Activated CD8-positive, alpha-beta T cell treated with anti-CD3 and anti-CD28 coated beads for 36 hours (primary cell): ENCODE measurements around the gene POLL. TPM values are rescaled to one million over a fixed set of nuclear protein-coding genes. Genes with fewer than 3 reads are reported as not detected.

Source experiments
- ATAC-seq: fragments of 200-7000 bp; cut with Tn5 transposase; one replicate; pipeline ENCODE4 v1.10.0; 2021; ENCODE audit warnings: mild to moderate bottlenecking, moderate library complexity
- CTCF ChIA-PET: fragments of 350-600 bp; sonication (Branson Sonifier 250); formaldehyde crosslinking; loops from one replicate; lab custom pipeline; 2021; ENCODE audit warnings: antibody characterized with exemption; lab: Charles Lee
- POLR2A ChIA-PET: fragments of 350-600 bp; sonication (Branson Sonifier 250); formaldehyde crosslinking; loops from one replicate; lab custom pipeline; 2021; ENCODE audit warnings: antibody characterized with exemption; lab: Charles Lee
- DNase-seq: peaks from one replicate; pipeline ENCODE4 v3.0.0-alpha.2; 2020
- H3K27ac Mint-ChIP-seq: one replicate; pipeline ENCODE4 v1.8.0; 2021; ENCODE audit warnings: mild to moderate bottlenecking, mixed read lengths
- H3K27me3 Mint-ChIP-seq: one replicate; pipeline ENCODE4 v1.8.0; 2021; ENCODE audit warnings: mixed read lengths
- H3K36me3 Mint-ChIP-seq: one replicate; pipeline ENCODE4 v1.8.0; 2021; ENCODE audit warnings: low read depth, mixed read lengths
- H3K4me1 Mint-ChIP-seq: one replicate; pipeline ENCODE4 v1.8.0; 2021; ENCODE audit warnings: low read depth, mixed read lengths
- H3K4me3 Mint-ChIP-seq: one replicate; pipeline ENCODE4 v1.8.0; 2021; ENCODE audit warnings: mild to moderate bottlenecking, moderate library complexity, mixed read lengths
- H3K9me3 Mint-ChIP-seq: one replicate; pipeline ENCODE4 v1.8.0; 2021; ENCODE audit warnings: mixed read lengths
- intact Hi-C: fragments of 100-400 bp; cut with micrococcal nuclease; formaldehyde crosslinking; loops from one replicate; pipeline ENCODE4 v1.10.0; 2022
- total RNA-seq, 2 experiments: library from RNA; stranded (reverse); gene quantifications; one replicate each; pipeline ENCODE4 v1.2.3, GENCODE V29; 2021
- TF ChIP-seq, protein P1 (sequence below): fragments of 200-600 bp; IDR thresholded peaks from one replicate; pipeline ENCODE4 v1.8.0; 2022; ENCODE audit warnings: antibody characterized with exemption, mild to moderate bottlenecking

POLL gene
- total RNA-seq, 2 experiments from 2014 or later, result 32.2 to 33.8 TPM

DNA sequence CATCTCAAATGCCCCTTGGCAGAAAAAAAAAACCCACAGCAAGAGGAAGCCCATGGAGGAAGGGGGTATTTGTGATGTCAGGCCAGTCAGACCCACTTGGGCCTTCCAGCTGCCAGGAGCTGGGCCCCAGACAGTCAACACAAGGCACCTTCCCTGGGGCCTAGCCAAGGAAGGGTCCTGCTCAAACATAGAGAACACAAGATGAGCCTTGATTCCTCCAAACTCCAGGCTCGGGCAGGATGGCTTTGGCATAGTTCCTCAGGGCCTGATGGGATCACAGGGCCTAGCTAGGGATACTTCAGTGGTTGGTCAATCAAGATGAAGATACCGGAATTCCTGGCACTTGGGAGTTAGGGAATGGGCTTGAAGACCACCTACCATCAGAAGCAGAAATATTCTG is 30.8 kb upstream of the POLL start:
- intact Hi-C loops, result no loop called here
- no peaks in the 10 kb centered on the region for H3K9me3 Mint-ChIP-seq
- H3K4me3 Mint-ChIP-seq, result no peak overlapping the region
- POLR2A ChIA-PET, result no interaction called here
- TF ChIP-seq, protein P1, sequence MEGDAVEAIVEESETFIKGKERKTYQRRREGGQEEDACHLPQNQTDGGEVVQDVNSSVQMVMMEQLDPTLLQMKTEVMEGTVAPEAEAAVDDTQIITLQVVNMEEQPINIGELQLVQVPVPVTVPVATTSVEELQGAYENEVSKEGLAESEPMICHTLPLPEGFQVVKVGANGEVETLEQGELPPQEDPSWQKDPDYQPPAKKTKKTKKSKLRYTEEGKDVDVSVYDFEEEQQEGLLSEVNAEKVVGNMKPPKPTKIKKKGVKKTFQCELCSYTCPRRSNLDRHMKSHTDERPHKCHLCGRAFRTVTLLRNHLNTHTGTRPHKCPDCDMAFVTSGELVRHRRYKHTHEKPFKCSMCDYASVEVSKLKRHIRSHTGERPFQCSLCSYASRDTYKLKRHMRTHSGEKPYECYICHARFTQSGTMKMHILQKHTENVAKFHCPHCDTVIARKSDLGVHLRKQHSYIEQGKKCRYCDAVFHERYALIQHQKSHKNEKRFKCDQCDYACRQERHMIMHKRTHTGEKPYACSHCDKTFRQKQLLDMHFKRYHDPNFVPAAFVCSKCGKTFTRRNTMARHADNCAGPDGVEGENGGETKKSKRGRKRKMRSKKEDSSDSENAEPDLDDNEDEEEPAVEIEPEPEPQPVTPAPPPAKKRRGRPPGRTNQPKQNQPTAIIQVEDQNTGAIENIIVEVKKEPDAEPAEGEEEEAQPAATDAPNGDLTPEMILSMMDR, result no peak
- CTCF ChIA-PET, result no interaction called here
- H3K36me3 Mint-ChIP-seq, result peaks cover 5% of the 10 kb centered on the region
- H3K27me3 Mint-ChIP-seq, result no peaks in the 10 kb centered on the region
- no peaks in the 10 kb centered on the region for H3K4me1 Mint-ChIP-seq
- DNase-seq (no peak), ATAC-seq (no peak)
- H3K27ac Mint-ChIP-seq, result peak overlapping the region; percentile 58

GRCh38 chr10:101617824-101618568 is 29.9 kb upstream of the POLL start:
- H3K27ac Mint-ChIP-seq, result peak overlapping the region; percentile 33
- intact Hi-C loops, result no loop called here
- DNase-seq, result no peak
- no peaks in the 10 kb centered on the region for H3K27me3 Mint-ChIP-seq
- no peaks in the 10 kb centered on the region for H3K36me3 Mint-ChIP-seq
- CTCF ChIA-PET, result interaction anchor here (1.4 kb wide), 1 partner anchor 163 kb away, joined by 5 read pairs; no protein-coding TSS in a partner anchor
- H3K9me3 Mint-ChIP-seq, result no peaks in the 10 kb centered on the region
- no peak overlapping the region for H3K4me3 Mint-ChIP-seq
- no peaks in the 10 kb centered on the region for H3K4me1 Mint-ChIP-seq
- TF ChIP-seq, protein P1, result no peak
- POLR2A ChIA-PET, result interaction anchor here (1.4 to 1.7 kb wide), 2 partner anchors 21 to 76 kb away, joined by 3 to 4 read pairs; no protein-coding TSS in a partner anchor
- ATAC-seq, result no peak

DNA sequence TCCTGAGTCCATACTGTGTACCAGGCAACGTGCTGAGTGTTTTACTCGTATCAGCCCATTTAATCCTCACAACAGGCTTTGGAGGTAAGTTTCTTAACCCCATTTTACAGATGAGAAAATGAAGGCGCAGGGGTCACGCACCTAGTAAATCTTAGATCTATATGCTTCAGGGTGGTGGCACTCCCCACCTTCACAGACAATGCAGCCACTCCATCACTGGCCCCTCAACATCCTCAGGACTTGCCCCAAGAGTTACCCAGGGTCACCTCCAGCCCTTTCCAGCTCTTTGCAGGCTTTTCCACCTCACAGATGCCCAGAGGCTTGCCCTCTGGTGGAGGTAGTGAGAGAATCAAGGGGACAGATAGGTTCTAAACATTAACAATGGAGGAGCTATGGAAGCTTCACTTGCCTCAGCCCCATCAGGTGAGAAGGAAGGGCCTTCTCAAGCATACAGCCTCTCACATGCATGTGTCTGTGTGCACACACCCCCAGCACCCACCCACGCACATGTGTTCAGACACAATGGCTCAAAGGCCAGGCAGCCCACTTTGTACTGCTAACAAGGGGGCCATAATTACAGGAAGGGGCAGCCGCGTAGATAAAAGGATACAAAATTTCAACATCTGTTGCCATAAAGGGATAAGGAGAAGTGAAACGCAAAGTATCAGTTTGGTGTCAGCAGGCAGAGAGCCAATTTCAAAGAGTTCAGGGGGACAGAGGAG is 29.2 kb upstream of the POLL start:
- CTCF ChIA-PET, result interaction anchor here (1.3 to 1.4 kb wide), 2 partner anchors 14 to 164 kb away, joined by 5 to 8 read pairs; no protein-coding TSS in a partner anchor
- POLR2A ChIA-PET, result interaction anchor here (1.4 to 1.7 kb wide), 2 partner anchors 21 to 77 kb away, joined by 3 to 4 read pairs; no protein-coding TSS in a partner anchor
- Mint-ChIP-seq H3K9me3 (no peaks in the 10 kb centered on the region), H3K4me1 (no peaks in the 10 kb centered on the region), H3K36me3 (no peaks in the 10 kb centered on the region), H3K4me3 (no peak overlapping the region), H3K27me3 (no peaks in the 10 kb centered on the region), H3K27ac (peak overlapping the region; percentile 33)
- no peak for ATAC-seq
- TF ChIP-seq, protein P1, result no peak
- DNase-seq, result no peak
- intact Hi-C loops, result no loop called here

DNA sequence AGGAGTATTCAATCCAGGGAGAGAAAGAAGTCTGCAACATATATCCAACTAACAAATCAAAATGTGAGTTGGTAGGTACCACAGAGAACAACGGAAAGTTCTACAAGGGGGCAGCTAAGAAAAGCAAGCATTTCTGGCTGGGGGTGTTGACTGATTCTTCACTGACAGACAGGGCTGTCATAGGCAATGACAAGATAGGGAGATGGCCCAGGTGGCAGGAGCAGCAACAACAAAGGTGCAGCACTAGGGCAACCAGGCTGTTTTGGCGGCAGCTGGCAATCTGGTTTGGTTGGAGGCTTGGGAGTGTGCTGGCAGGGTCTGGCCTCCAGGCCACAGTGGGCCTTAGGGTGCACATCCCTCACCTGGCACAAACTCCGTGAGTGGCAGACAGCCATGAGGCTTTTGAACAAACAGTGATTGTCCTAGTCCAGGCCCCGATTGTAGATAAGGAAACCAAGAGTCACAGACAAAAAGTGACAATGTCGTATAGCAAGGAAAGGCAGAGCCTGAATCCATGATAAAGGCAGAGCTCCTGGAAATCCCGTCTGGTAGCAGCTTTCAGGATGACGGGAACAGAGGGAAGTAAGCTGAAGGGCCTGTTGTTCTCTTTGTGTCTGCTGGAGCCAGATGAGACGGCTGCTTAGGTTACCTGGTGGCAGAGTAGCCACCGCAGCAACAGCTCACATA is 28.5 kb upstream of the POLL start:
- no peak overlapping the region for H3K27ac Mint-ChIP-seq
- H3K4me1 Mint-ChIP-seq, result peaks cover 3% of the 10 kb centered on the region

More for the DNA sequence above, 28.5 kb upstream of the POLL start:
- H3K4me3 Mint-ChIP-seq, result no peak overlapping the region
- intact Hi-C loops, result no loop called here
- TF ChIP-seq, protein P1, result no peak
- H3K9me3 Mint-ChIP-seq, result no peaks in the 10 kb centered on the region
- CTCF ChIA-PET, result interaction anchor here (1.0 to 1.3 kb wide), 2 partner anchors 14 to 401 kb away, joined by 3 to 8 read pairs; no protein-coding TSS in a partner anchor
- H3K27me3 Mint-ChIP-seq, result no peaks in the 10 kb centered on the region
- H3K36me3 Mint-ChIP-seq, result no peaks in the 10 kb centered on the region
- POLR2A ChIA-PET, result interaction anchor here (1.4 to 1.7 kb wide), 2 partner anchors 20 to 77 kb away, joined by 3 to 4 read pairs; no protein-coding TSS in a partner anchor
- no peak for ATAC-seq
- DNase-seq, result no peak
